ENCODE measurements around the gene GRIA1. TPM values are rescaled to one million over a fixed set of nuclear protein-coding genes. Genes with fewer than 3 reads are reported as not detected.

Gene GRIA1
- total and polyA plus RNA-seq, 2 donors (not counting 1 experiment from before 2014, with no cell fraction given) = not detected

DNA sequence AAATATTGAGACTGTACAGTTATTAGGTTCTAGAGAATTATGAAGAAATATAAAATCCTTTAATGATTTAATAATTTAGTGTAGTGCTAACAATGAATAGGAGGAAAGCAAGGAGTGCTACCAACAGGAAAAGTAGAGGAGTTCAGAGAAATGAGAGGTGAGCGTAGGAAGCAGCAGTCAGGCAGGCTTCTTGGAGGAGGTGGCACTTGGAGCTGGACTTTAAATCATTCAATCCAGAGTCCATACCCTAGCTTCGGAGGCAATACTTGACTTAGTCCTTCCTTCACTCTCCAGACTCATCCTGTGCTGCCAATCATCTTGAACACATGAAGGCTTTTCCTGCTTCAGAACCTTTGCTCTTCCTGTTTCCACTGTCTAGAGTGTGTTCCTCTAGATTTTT is 254.3 kb downstream of the GRIA1 start:
- ChIA-PET CTCF (no interaction called here), POLR2A (no interaction called here)
- WGBS (ENCODE audit: insufficient coverage) = 57% methylated on average over 2 of the region's 2 CpGs
- ATAC-seq (ENCODE audit: low read depth) (no peak), DNase-seq (no peak)
- Histone ChIP-seq H3K9me3 (ENCODE audit: control extremely low read depth in 1 of 3, control insufficient read depth in 2 of 3, insufficient read depth in 1 of 3, low read length in 2 of 3) (no peaks in the 10 kb centered on the region), H4K20me1 (ENCODE audit: control insufficient read depth, insufficient read depth, low read length, poor library complexity, severe bottlenecking) (no peaks in the 10 kb centered on the region), H3K27me3 (replicated peaks in 1 of 4; ENCODE audit: control extremely low read depth in 1 of 4, control insufficient read depth in 3 of 4, insufficient read depth in 4 of 4, low read length in 3 of 4) (peaks cover 0 to 9% (median 0%) of the 10 kb centered on the region in 4 experiments), H3K4me3 (ENCODE audit: control extremely low read depth in 1 of 5, extremely low read depth in 1 of 5, insufficient read depth in 1 of 5, low read depth in 2 of 5, low read length in 4 of 5) (no peak overlapping the region), H2AFZ (ENCODE audit: insufficient read depth, low read depth, low read length, poor library complexity, severe bottlenecking) (no peak overlapping the region), H3K27ac (ENCODE audit: low read length in 2 of 2) (no peak overlapping the region), H3K79me2 (ENCODE audit: control insufficient read depth, insufficient read depth, low read length) (no peaks in the 10 kb centered on the region), H3K4me1 (ENCODE audit: control insufficient read depth in 2 of 2, insufficient read depth in 2 of 2, low read length in 2 of 2) (no peaks in the 10 kb centered on the region), H3K9ac (ENCODE audit: low read length) (no peak overlapping the region), H3K36me3 (replicated peaks in 1 of 2; ENCODE audit: control extremely low read depth in 1 of 2, control insufficient read depth in 1 of 2, extremely low read depth in 1 of 2, insufficient read depth in 2 of 2, low read length in 1 of 2) (no peaks in the 10 kb centered on the region), H3K4me2 (replicated peaks; ENCODE audit: low read depth, low read length, poor library complexity, severe bottlenecking) (no peak overlapping the region)
- no peak overlapping the region for H3K4me3 Mint-ChIP-seq
- H3K27me3 Mint-ChIP-seq = peaks cover 6% of the 10 kb centered on the region
- H3K27ac Mint-ChIP-seq = no peak overlapping the region
- H3K4me1 Mint-ChIP-seq = no peaks in the 10 kb centered on the region
- H3K9me3 Mint-ChIP-seq (ENCODE audit: insufficient read depth) = no peaks in the 10 kb centered on the region
- TF ChIP-seq EZH2 (IDR thresholded peaks at IDR 0.05; ENCODE audit: borderline replicate concordance, insufficient read depth, low read depth, low read length, poor library complexity, severe bottlenecking) = no peak
- TF ChIP-seq, protein P1, sequence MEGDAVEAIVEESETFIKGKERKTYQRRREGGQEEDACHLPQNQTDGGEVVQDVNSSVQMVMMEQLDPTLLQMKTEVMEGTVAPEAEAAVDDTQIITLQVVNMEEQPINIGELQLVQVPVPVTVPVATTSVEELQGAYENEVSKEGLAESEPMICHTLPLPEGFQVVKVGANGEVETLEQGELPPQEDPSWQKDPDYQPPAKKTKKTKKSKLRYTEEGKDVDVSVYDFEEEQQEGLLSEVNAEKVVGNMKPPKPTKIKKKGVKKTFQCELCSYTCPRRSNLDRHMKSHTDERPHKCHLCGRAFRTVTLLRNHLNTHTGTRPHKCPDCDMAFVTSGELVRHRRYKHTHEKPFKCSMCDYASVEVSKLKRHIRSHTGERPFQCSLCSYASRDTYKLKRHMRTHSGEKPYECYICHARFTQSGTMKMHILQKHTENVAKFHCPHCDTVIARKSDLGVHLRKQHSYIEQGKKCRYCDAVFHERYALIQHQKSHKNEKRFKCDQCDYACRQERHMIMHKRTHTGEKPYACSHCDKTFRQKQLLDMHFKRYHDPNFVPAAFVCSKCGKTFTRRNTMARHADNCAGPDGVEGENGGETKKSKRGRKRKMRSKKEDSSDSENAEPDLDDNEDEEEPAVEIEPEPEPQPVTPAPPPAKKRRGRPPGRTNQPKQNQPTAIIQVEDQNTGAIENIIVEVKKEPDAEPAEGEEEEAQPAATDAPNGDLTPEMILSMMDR (IDR thresholded peaks at IDR 0.05) = no peak
- intact Hi-C loops (cut with micrococcal nuclease) = no loop called here

DNA sequence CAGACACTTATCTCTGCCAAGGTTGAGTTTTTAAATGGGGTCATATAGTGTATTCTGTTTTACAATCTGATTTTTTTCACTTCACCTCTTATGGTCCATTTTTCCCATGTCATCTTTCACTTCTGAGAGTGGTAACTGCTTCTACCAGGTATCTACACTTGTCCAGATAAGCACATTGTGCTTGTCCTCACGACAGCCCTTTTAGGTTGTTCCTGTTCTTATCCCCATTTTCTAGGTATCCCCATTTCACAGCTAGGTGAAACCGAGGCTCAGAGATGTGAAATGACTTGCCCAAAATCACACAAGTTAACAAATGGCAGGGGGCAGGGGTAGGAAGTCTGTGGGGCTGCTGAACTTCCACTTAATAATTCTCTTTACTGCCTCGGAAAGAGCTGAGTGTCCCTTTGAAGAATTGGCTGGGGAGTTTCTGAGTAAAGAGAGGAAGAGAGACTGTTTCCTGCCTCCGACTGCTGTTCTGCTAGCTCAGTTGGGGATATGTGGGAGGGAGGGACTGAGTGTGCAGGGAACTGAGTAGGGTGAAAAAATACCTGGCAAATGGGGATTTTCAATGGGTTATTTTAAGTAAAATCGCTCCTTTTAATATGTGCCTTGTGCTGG is 255.4 kb downstream of the GRIA1 start:
- ATAC-seq (ENCODE audit: low read depth) = no peak
- Histone ChIP-seq H4K20me1 (ENCODE audit: control insufficient read depth, insufficient read depth, low read length, poor library complexity, severe bottlenecking) (no peaks in the 10 kb centered on the region), H3K4me1 (ENCODE audit: control insufficient read depth in 2 of 2, insufficient read depth in 2 of 2, low read length in 2 of 2) (no peaks in the 10 kb centered on the region), H3K9me3 (ENCODE audit: control extremely low read depth in 1 of 3, control insufficient read depth in 2 of 3, insufficient read depth in 1 of 3, low read length in 2 of 3) (no peaks in the 10 kb centered on the region), H3K36me3 (replicated peaks in 1 of 2; ENCODE audit: control extremely low read depth in 1 of 2, control insufficient read depth in 1 of 2, extremely low read depth in 1 of 2, insufficient read depth in 2 of 2, low read length in 1 of 2) (no peaks in the 10 kb centered on the region), H3K79me2 (ENCODE audit: control insufficient read depth, insufficient read depth, low read length) (no peaks in the 10 kb centered on the region), H3K4me3 (ENCODE audit: control extremely low read depth in 1 of 5, extremely low read depth in 1 of 5, insufficient read depth in 1 of 5, low read depth in 2 of 5, low read length in 4 of 5) (no peak overlapping the region), H3K4me2 (replicated peaks; ENCODE audit: low read depth, low read length, poor library complexity, severe bottlenecking) (no peak overlapping the region), H3K27ac (ENCODE audit: low read length in 2 of 2) (no peak overlapping the region), H3K27me3 (replicated peaks in 1 of 4; ENCODE audit: control extremely low read depth in 1 of 4, control insufficient read depth in 3 of 4, insufficient read depth in 4 of 4, low read length in 3 of 4) (peaks cover 0 to 9% (median 0%) of the 10 kb centered on the region in 4 experiments), H3K9ac (ENCODE audit: low read length) (no peak overlapping the region), H2AFZ (ENCODE audit: insufficient read depth, low read depth, low read length, poor library complexity, severe bottlenecking) (no peak overlapping the region)
- no peaks in the 10 kb centered on the region for H3K9me3 Mint-ChIP-seq (ENCODE audit: insufficient read depth)
- TF ChIP-seq EZH2 (IDR thresholded peaks at IDR 0.05; ENCODE audit: borderline replicate concordance, insufficient read depth, low read depth, low read length, poor library complexity, severe bottlenecking) = no peak
- TF ChIP-seq, protein P1 (IDR thresholded peaks at IDR 0.05) = no peak
- WGBS (ENCODE audit: insufficient coverage) = 10% methylated on average over 2 of the region's 5 CpGs
- no peak overlapping the region for H3K4me3 Mint-ChIP-seq
- POLR2A ChIA-PET = no interaction called here
- no peaks in the 10 kb centered on the region for H3K4me1 Mint-ChIP-seq
- peaks cover 6% of the 10 kb centered on the region for H3K27me3 Mint-ChIP-seq
- no peak for DNase-seq
- no peak overlapping the region for H3K27ac Mint-ChIP-seq
- intact Hi-C loops (cut with micrococcal nuclease) = no loop called here
- CTCF ChIA-PET = no interaction called here

All from B cell (primary cell).